Measurements from ENCODE around the gene ISYNA1.

The ISYNA1 gene

DNA sequence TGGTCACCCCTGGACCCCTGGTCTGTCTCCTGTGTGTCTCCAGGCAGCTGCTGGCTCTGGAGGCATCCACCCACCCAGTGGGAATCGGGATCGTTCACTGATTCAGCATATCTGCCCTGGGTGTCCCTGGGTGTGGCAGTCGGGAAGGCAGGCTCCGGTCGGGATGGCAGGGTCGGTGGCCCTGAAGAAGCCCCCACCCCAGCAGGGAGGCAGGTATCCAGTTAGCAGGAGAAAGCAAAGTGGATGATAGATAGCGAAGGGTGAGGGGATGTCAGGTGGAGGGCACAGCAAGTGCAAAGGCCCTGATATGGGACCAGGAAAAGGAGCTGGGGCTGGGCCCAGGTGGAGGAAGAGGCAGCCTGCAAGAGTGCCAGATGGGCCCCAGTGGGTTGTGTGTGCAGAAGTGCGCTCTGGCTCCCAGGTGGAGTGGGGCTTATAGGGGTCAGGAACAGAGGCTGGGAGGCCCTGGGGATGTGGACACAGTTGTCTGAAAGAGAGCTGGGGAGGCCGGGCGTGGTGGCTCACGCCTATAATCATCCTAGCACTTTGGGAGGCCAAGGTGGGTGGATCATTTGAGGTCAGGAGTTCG is 16.5 kb downstream of the ISYNA1 start:
- Histone ChIP-seq H2BK5ac (ENCODE audit: low read length) (no peak overlapping the region), H3K23ac (ENCODE audit: low read length) (peak overlapping the region; percentile 66), H3K4me1 (ENCODE audit: control insufficient read depth, low read depth, low read length) (peaks cover 7% of the 10 kb centered on the region)

DNA sequence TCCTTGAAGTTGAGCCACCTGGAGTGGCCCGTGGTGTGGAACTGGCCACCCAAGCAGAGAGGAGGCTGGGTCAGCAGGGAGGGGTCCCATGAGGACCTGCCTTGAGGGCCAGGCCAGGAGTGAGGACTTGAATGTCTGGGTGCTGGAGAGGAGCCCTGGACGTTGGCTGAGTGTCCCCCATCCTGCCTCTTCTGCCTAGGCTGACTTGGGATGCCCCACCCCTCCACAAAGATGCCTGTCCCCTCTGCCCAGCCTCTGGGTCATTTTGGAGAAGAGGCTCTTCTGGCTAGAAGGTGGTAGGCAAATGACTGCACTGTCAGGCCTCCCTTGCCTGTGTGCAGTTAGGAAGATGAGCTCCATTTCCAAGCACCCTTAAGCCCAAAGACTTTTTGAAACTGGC is 17.0 kb downstream of the ISYNA1 start:
- Histone ChIP-seq H4K5ac (ENCODE audit: low read length) (no peak overlapping the region), H3K56ac (ENCODE audit: low read length) (peak overlapping the region; percentile 42), H2AK5ac (ENCODE audit: low read length) (no peak overlapping the region), H3K27me3 (ENCODE audit: insufficient read depth, low read length, poor library complexity) (no peaks in the 10 kb centered on the region), H3K4me3 (ENCODE audit: low read length) (no peak overlapping the region), H2BK15ac (replicated peaks; ENCODE audit: low read depth) (no peak overlapping the region), H3K79me2 (ENCODE audit: control insufficient read depth, insufficient read depth, low read length) (peaks cover 7% of the 10 kb centered on the region), H3K79me1 (ENCODE audit: low read length) (peaks cover 8% of the 10 kb centered on the region), H2BK5ac (ENCODE audit: low read length) (no peak overlapping the region), H3K4me2 (ENCODE audit: low read length) (no peak overlapping the region), H3K18ac (ENCODE audit: low read length) (no peak overlapping the region), H4K8ac (ENCODE audit: low read depth, low read length) (no peak overlapping the region), H3K9ac (ENCODE audit: low read length) (peak overlapping the region; percentile 32), H3K27ac (ENCODE audit: low read depth, low read length) (no peak overlapping the region), H3K23ac (ENCODE audit: low read length) (peak overlapping the region; percentile 66), H2BK120ac (ENCODE audit: low read depth, low read length) (no peak overlapping the region), H3K4ac (ENCODE audit: low read depth, low read length) (no peak overlapping the region), H3K4me1 (ENCODE audit: control insufficient read depth, low read depth, low read length) (peaks cover 7% of the 10 kb centered on the region), H3K36me3 (ENCODE audit: control insufficient read depth, insufficient read depth, low read length) (no peaks in the 10 kb centered on the region)
- no CpG with 5 or more reads among the region's 2 CpGs for WGBS (ENCODE audit: extremely low coverage, insufficient coverage, low lambda C conversion rate)
- no peak for DNase-seq

More for the DNA sequence above, 16.5 kb downstream of the ISYNA1 start:
- no peak overlapping the region for H3K9ac ChIP-seq (ENCODE audit: low read length)
- no peak overlapping the region for H3K18ac ChIP-seq (ENCODE audit: low read length)
- H3K4me3 ChIP-seq (ENCODE audit: low read length), result no peak overlapping the region
- H3K27me3 ChIP-seq (ENCODE audit: insufficient read depth, low read length, poor library complexity), result no peaks in the 10 kb centered on the region
- no peak for DNase-seq
- peaks cover 7% of the 10 kb centered on the region for H3K79me2 ChIP-seq (ENCODE audit: control insufficient read depth, insufficient read depth, low read length)
- no peak overlapping the region for H3K4me2 ChIP-seq (ENCODE audit: low read length)
- H4K8ac ChIP-seq (ENCODE audit: low read depth, low read length), result no peak overlapping the region
- H3K56ac ChIP-seq (ENCODE audit: low read length), result peak overlapping the region; percentile 34
- no peak overlapping the region for H4K5ac ChIP-seq (ENCODE audit: low read length)
- no CpG with 5 or more reads among the region's 12 CpGs for WGBS (ENCODE audit: extremely low coverage, insufficient coverage, low lambda C conversion rate)
- no peak overlapping the region for H3K4ac ChIP-seq (ENCODE audit: low read depth, low read length)
- H2AK5ac ChIP-seq (ENCODE audit: low read length), result no peak overlapping the region
- no peak overlapping the region for H2BK120ac ChIP-seq (ENCODE audit: low read depth, low read length)
- no peak overlapping the region for H3K27ac ChIP-seq (ENCODE audit: low read depth, low read length)
- no peaks in the 10 kb centered on the region for H3K36me3 ChIP-seq (ENCODE audit: control insufficient read depth, insufficient read depth, low read length)
- H3K79me1 ChIP-seq (ENCODE audit: low read length), result peaks cover 8% of the 10 kb centered on the region
- no peak overlapping the region for H2BK15ac ChIP-seq (replicated peaks; ENCODE audit: low read depth)

DNA sequence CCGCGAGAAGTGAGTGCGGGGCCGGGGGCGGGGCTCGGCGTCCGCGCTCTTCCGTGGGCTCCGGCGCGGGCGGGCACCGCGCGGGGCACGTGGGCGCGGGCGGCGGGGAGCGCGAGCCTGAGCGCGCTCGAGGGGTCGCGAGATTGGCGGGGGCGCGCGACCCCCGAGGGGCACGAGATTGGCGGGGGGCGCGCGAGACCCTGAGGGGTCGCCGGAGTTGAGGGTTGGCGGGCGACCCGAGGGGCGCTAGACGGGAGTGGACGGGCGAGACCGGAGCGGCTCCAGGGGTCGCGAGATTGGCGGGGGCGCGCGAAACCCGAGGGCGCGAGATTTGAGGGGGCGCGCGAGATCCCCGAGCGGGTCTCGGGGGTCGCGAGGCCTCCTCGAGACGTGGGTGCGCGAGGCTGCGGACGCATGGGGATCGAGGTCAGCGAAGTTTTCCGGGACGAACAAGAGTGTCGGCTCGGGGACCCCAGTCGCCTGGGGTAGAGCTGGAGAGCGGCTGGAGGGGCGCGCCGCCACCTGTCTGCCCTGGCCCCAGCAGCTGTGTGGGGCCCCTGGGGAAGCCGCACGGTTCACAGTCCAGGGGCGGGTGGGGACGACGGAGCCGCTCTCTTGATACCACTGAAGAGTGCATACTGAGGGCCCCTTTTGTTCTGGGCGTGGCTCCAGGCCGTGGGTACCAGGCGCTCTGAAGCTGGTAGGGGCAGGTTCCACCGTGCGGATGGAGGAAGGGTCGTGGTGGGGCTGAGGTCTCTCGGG is 18.1 kb downstream of the ISYNA1 start:
- H3K18ac ChIP-seq (ENCODE audit: low read length), result peak overlapping the region; percentile 20
- H3K4me3 ChIP-seq (ENCODE audit: low read length), result peak overlapping the region; percentile 29
- peaks cover 8% of the 10 kb centered on the region for H3K79me1 ChIP-seq (ENCODE audit: low read length)
- no peaks in the 10 kb centered on the region for H3K36me3 ChIP-seq (ENCODE audit: control insufficient read depth, insufficient read depth, low read length)
- no peak overlapping the region for H4K5ac ChIP-seq (ENCODE audit: low read length)
- peak overlapping the region; percentile 58 for H3K4ac ChIP-seq (ENCODE audit: low read depth, low read length)
- H3K4me1 ChIP-seq (ENCODE audit: control insufficient read depth, low read depth, low read length), result peaks cover 7% of the 10 kb centered on the region
- H3K27me3 ChIP-seq (ENCODE audit: insufficient read depth, low read length, poor library complexity), result no peaks in the 10 kb centered on the region
- H3K56ac ChIP-seq (ENCODE audit: low read length), result peak overlapping the region; percentile 79
- H2BK15ac ChIP-seq (replicated peaks; ENCODE audit: low read depth), result no peak overlapping the region
- WGBS (ENCODE audit: extremely low coverage, insufficient coverage, low lambda C conversion rate), result no CpG with 5 or more reads among the region's 97 CpGs
- H4K8ac ChIP-seq (ENCODE audit: low read depth, low read length), result no peak overlapping the region
- peaks cover 7% of the 10 kb centered on the region for H3K79me2 ChIP-seq (ENCODE audit: control insufficient read depth, insufficient read depth, low read length)
- H2BK120ac ChIP-seq (ENCODE audit: low read depth, low read length), result peak overlapping the region; percentile 3
- peak overlapping the region; percentile 66 for H3K9ac ChIP-seq (ENCODE audit: low read length)
- H3K27ac ChIP-seq (ENCODE audit: low read depth, low read length), result no peak overlapping the region
- H3K4me2 ChIP-seq (ENCODE audit: low read length), result peak overlapping the region; percentile 45
- no peak overlapping the region for H3K23ac ChIP-seq (ENCODE audit: low read length)
- H2AK5ac ChIP-seq (ENCODE audit: low read length), result no peak overlapping the region
- H2BK5ac ChIP-seq (ENCODE audit: low read length), result no peak overlapping the region
- no peak for DNase-seq

DNA sequence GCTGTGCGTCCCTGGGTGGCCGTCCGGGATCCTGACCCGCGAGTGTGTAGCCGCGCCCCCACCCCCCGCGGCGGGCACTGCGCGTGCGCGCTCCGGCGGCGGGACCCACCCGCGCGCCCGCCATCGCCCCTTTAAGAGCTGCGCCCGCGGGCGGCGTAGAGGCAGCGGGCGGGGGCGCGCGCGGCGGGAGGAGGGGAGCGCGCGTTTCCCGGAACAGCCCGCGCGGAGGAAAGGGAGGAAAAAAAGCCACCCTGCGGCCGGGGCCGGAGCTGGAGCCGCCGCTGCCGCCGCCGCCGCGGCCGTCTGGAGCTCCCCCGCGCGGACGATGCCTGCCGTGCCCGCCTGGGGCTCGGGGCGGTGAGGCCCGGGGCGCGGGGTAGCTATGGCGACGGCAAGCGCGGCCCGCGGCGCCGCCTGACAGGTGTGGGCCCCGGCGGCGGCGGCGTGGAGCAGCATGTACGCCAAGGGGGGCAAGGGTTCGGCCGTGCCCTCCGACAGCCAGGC is 18.7 kb downstream of the ISYNA1 start, which contains the start of gene SSBP4:
Gene SSBP4 (plus strand): TSS at position 204 of the 504 bp plus-strand sequence. CDS start 251 bp downstream, at position 455.
- peak within 1 kb of the TSS; percentile 31 for H3K27ac ChIP-seq (ENCODE audit: low read depth, low read length)

DNA sequence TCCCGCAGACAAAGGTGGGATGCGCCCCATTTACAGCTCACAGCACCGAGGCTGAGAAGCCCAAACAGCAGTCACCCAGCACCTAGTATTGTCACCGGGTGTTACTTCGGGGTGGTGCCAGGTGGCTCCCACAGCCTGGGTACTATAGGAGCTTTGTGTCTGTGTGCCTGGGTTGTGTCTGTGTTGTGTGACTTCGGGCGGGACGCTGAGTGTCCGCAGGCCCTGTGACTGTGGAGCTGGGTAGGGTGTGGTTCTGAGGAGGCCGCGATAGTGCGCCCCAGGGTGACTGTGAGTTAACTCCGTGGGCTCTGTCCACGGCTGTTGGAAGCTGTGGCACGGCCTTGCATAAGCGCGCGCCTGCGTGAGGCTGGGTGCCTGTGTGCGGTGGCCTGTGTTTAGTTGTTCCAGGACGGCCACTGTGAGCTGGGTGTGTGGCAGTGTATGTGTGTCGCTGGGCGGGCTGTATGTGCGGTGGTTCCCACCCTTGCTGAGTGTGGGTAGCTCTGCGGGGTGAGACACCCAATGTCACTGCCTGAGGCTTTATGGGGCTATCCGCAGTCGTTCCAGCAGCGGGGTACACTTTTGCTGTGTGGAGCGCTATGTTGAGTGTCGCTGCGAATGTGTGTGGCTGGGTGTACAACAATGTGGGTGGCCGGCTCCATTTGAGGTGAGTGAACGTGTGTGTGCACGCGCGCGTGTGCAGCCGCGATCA is 19.3 kb downstream of the ISYNA1 start:
- Histone ChIP-seq H3K9ac (ENCODE audit: low read length) (peak overlapping the region; percentile 70), H3K56ac (ENCODE audit: low read length) (peak overlapping the region; percentile 95), H2BK15ac (replicated peaks; ENCODE audit: low read depth) (no peak overlapping the region), H3K27ac (ENCODE audit: low read depth, low read length) (peak overlapping the region; percentile 31), H3K79me2 (ENCODE audit: control insufficient read depth, insufficient read depth, low read length) (peaks cover 7% of the 10 kb centered on the region), H3K4ac (ENCODE audit: low read depth, low read length) (no peak overlapping the region), H4K8ac (ENCODE audit: low read depth, low read length) (no peak overlapping the region), H3K36me3 (ENCODE audit: control insufficient read depth, insufficient read depth, low read length) (no peaks in the 10 kb centered on the region), H3K18ac (ENCODE audit: low read length) (peak overlapping the region; percentile 5), H2BK5ac (ENCODE audit: low read length) (peak overlapping the region; percentile 45), H3K79me1 (ENCODE audit: low read length) (peaks cover 8% of the 10 kb centered on the region), H4K5ac (ENCODE audit: low read length) (no peak overlapping the region), H3K4me3 (ENCODE audit: low read length) (no peak overlapping the region), H3K23ac (ENCODE audit: low read length) (no peak overlapping the region), H2BK120ac (ENCODE audit: low read depth, low read length) (peak overlapping the region; percentile 14), H3K27me3 (ENCODE audit: insufficient read depth, low read length, poor library complexity) (no peaks in the 10 kb centered on the region), H3K4me2 (ENCODE audit: low read length) (peak overlapping the region; percentile 19), H3K4me1 (ENCODE audit: control insufficient read depth, low read depth, low read length) (peaks cover 7% of the 10 kb centered on the region), H2AK5ac (ENCODE audit: low read length) (peak overlapping the region; percentile 54)
- no peak for DNase-seq
- no CpG with 5 or more reads among the region's 39 CpGs for WGBS (ENCODE audit: extremely low coverage, insufficient coverage, low lambda C conversion rate)

More for the DNA sequence above, 18.7 kb downstream of the ISYNA1 start, which contains the start of gene SSBP4:
- H3K4me2 ChIP-seq (ENCODE audit: low read length), result peak within 1 kb of the TSS; percentile 45
- WGBS (ENCODE audit: extremely low coverage, insufficient coverage, low lambda C conversion rate), result no CpG with 5 or more reads among the region's 80 CpGs
- no peak within 1 kb of the TSS for H3K23ac ChIP-seq (ENCODE audit: low read length)
- no peaks in the 10 kb centered on the region for H3K36me3 ChIP-seq (ENCODE audit: control insufficient read depth, insufficient read depth, low read length)
- no peak within 1 kb of the TSS for H4K8ac ChIP-seq (ENCODE audit: low read depth, low read length)
- peak within 1 kb of the TSS; percentile 14 for H2BK120ac ChIP-seq (ENCODE audit: low read depth, low read length)
- no peaks in the 10 kb centered on the region for H3K27me3 ChIP-seq (ENCODE audit: insufficient read depth, low read length, poor library complexity)
- peak within 1 kb of the TSS; percentile 54 for H2AK5ac ChIP-seq (ENCODE audit: low read length)
- H3K4ac ChIP-seq (ENCODE audit: low read depth, low read length), result peak within 1 kb of the TSS; percentile 58
- peak within 1 kb of the TSS; percentile 95 for H3K56ac ChIP-seq (ENCODE audit: low read length)
- peaks cover 8% of the 10 kb centered on the region for H3K79me1 ChIP-seq (ENCODE audit: low read length)
- H3K4me1 ChIP-seq (ENCODE audit: control insufficient read depth, low read depth, low read length), result peaks cover 7% of the 10 kb centered on the region
- peak within 1 kb of the TSS; percentile 20 for H3K18ac ChIP-seq (ENCODE audit: low read length)
- peaks cover 7% of the 10 kb centered on the region for H3K79me2 ChIP-seq (ENCODE audit: control insufficient read depth, insufficient read depth, low read length)
- peak within 1 kb of the TSS; percentile 70 for H3K9ac ChIP-seq (ENCODE audit: low read length)
- H2BK15ac ChIP-seq (replicated peaks; ENCODE audit: low read depth), result no peak within 1 kb of the TSS
- H3K4me3 ChIP-seq (ENCODE audit: low read length), result peak within 1 kb of the TSS; percentile 29
- H4K5ac ChIP-seq (ENCODE audit: low read length), result no peak within 1 kb of the TSS
- peak; percentile 86 for DNase-seq
- peak within 1 kb of the TSS; percentile 45 for H2BK5ac ChIP-seq (ENCODE audit: low read length)
